Body of pancreas (tissue), 4 donors: ENCODE data around the gene RPL7L1.

ENCODE experiments used
- POLR2A ChIP-seq, 3 donors: fragments of 450-650 bp; IDR thresholded peaks; one replicate each; pipeline ENCODE4 v1.6.1; 2016; ENCODE audit warnings: antibody characterized with exemption in 3 of 3, mild to moderate bottlenecking in 2 of 3
- TF ChIP-seq, protein P1 (sequence below), 7 experiments: fragments of 450-650 bp in 4 of 7; fragments of 200-600 bp in 3 of 7; sonication (generic) in 3 of 7; IDR thresholded peaks; one replicate each; pipeline ENCODE4 v1.5.1; 2016 to 2019; ENCODE audit warnings: antibody characterized with exemption in 7 of 7

DNA sequence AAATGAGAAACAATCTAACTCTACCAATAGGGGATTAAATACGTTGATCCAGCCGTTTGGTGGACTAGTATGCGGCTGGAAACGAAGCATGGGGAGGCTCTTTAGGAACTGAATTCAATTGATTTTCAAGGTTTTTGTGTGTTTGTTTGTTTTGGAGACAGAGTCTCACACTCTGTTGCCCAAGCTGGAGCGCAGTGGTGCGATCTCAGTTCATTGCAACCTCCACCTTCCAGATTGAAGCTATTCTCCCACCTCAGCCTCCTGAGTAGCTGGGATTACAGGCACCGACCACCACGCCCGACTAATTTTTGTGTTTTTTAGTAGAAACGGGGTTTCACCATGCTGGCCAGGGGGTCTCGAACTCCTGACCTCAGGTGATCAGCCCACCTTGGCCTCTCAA, 57.0 kb downstream of the RPL7L1 start:
- TF ChIP-seq, protein P1, sequence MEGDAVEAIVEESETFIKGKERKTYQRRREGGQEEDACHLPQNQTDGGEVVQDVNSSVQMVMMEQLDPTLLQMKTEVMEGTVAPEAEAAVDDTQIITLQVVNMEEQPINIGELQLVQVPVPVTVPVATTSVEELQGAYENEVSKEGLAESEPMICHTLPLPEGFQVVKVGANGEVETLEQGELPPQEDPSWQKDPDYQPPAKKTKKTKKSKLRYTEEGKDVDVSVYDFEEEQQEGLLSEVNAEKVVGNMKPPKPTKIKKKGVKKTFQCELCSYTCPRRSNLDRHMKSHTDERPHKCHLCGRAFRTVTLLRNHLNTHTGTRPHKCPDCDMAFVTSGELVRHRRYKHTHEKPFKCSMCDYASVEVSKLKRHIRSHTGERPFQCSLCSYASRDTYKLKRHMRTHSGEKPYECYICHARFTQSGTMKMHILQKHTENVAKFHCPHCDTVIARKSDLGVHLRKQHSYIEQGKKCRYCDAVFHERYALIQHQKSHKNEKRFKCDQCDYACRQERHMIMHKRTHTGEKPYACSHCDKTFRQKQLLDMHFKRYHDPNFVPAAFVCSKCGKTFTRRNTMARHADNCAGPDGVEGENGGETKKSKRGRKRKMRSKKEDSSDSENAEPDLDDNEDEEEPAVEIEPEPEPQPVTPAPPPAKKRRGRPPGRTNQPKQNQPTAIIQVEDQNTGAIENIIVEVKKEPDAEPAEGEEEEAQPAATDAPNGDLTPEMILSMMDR (IDR thresholded peaks at IDR 0.05), result no peak
- no peak for TF ChIP-seq POLR2A (IDR thresholded peaks at IDR 0.05)
